Measurements from ENCODE around the gene WDR1. TPM values are rescaled to one million over a fixed set of nuclear protein-coding genes. Genes with fewer than 3 reads are reported as not detected.

Gene WDR1
- total RNA-seq, 1 experiment from 2014 or later, result 258 TPM

GRCh38 chr4:10162341-10163000 is 45.9 kb upstream of the WDR1 start:
- CTCF ChIA-PET, result no interaction called here
- DNase-seq, result no peak
- no peaks in the 10 kb centered on the region for H3K36me3 ChIP-seq (ENCODE audit: low read depth)
- no peaks in the 10 kb centered on the region for H3K79me2 ChIP-seq (ENCODE audit: low read depth)
- H3F3A ChIP-seq (ENCODE audit: insufficient read depth, low read depth), result no peaks in the 10 kb centered on the region
- H2AFZ ChIP-seq, result no peak overlapping the region
- H3K4me2 ChIP-seq, result no peak overlapping the region
- H3K27ac ChIP-seq, result no peak overlapping the region
- H3K9me2 ChIP-seq (ENCODE audit: insufficient read depth), result no peaks in the 10 kb centered on the region
- H3K27me3 ChIP-seq (ENCODE audit: insufficient read depth, low read depth), result 0 out of 2 replicates have a peak, but pooled peaks cover 5% of the 10 kb centered on the region
- intact Hi-C loops (cut with micrococcal nuclease; ENCODE audit: unreplicated experiment), result no loop called here
- BruUV-seq (replicated peaks), result no TSS peak
- no peaks in the 10 kb centered on the region for H3K4me1 ChIP-seq (replicated peaks; ENCODE audit: insufficient read depth)
- POLR2A ChIA-PET (ENCODE audit: unreplicated experiment), result no interaction called here
- H3K9me3 ChIP-seq (ENCODE audit: insufficient read depth, low read depth), result no peaks in the 10 kb centered on the region
- TF ChIP-seq CTCF (conservative IDR thresholded peaks at IDR 0.05) (no peak), EZH2 (IDR thresholded peaks at IDR 0.05; ENCODE audit: low read depth) (no peak)
- H4K20me1 ChIP-seq (ENCODE audit: insufficient read depth), result no peaks in the 10 kb centered on the region
- no peak overlapping the region for H3K4me3 ChIP-seq

- POLR2A ChIA-PET (ENCODE audit: unreplicated experiment), result no interaction called here
- Histone ChIP-seq H3K4me3 (no peak overlapping the region), H3F3A (ENCODE audit: insufficient read depth, low read depth) (no peaks in the 10 kb centered on the region), H3K4me1 (replicated peaks; ENCODE audit: insufficient read depth) (no peaks in the 10 kb centered on the region), H3K9me3 (ENCODE audit: insufficient read depth, low read depth) (no peaks in the 10 kb centered on the region), H3K36me3 (ENCODE audit: low read depth) (no peaks in the 10 kb centered on the region), H3K27me3 (ENCODE audit: insufficient read depth, low read depth) (0 out of 2 replicates have a peak, but pooled peaks cover 5% of the 10 kb centered on the region), H3K9me2 (ENCODE audit: insufficient read depth) (no peaks in the 10 kb centered on the region), H2AFZ (no peak overlapping the region), H3K79me2 (ENCODE audit: low read depth) (no peaks in the 10 kb centered on the region), H4K20me1 (ENCODE audit: insufficient read depth) (no peaks in the 10 kb centered on the region), H3K4me2 (no peak overlapping the region), H3K27ac (no peak overlapping the region)
- intact Hi-C loops (cut with micrococcal nuclease; ENCODE audit: unreplicated experiment), result no loop called here
- DNase-seq, result no peak
- no peak for TF ChIP-seq EZH2 (IDR thresholded peaks at IDR 0.05; ENCODE audit: low read depth)
- TF ChIP-seq CTCF (conservative IDR thresholded peaks at IDR 0.05), result no peak
- BruUV-seq (replicated peaks), result no TSS peak
- CTCF ChIA-PET, result interaction anchor here (0.6 kb wide), 1 partner anchor 389 kb away, joined by 3 read pairs; no protein-coding TSS in a partner anchor
Measured at GRCh38 chr4:10161840-10162239, 45.2 kb upstream of the WDR1 start.

GRCh38 chr4:10161146-10161545 is 44.5 kb upstream of the WDR1 start:
- Histone ChIP-seq H4K20me1 (ENCODE audit: insufficient read depth) (no peaks in the 10 kb centered on the region), H3K27ac (no peak overlapping the region), H3K27me3 (ENCODE audit: insufficient read depth, low read depth) (no peaks in the 10 kb centered on the region), H3K4me3 (no peak overlapping the region), H3K36me3 (ENCODE audit: low read depth) (no peaks in the 10 kb centered on the region), H3K9me3 (ENCODE audit: insufficient read depth, low read depth) (no peaks in the 10 kb centered on the region), H3F3A (ENCODE audit: insufficient read depth, low read depth) (no peaks in the 10 kb centered on the region), H3K4me1 (replicated peaks; ENCODE audit: insufficient read depth) (no peaks in the 10 kb centered on the region), H3K9me2 (ENCODE audit: insufficient read depth) (no peaks in the 10 kb centered on the region), H2AFZ (no peak overlapping the region), H3K79me2 (ENCODE audit: low read depth) (no peaks in the 10 kb centered on the region), H3K4me2 (no peak overlapping the region)
- DNase-seq, result no peak
- CTCF ChIA-PET, result interaction anchor here (0.6 kb wide), 1 partner anchor 390 kb away, joined by 3 read pairs; no protein-coding TSS in a partner anchor
- TF ChIP-seq EZH2 (IDR thresholded peaks at IDR 0.05; ENCODE audit: low read depth) (no peak), CTCF (conservative IDR thresholded peaks at IDR 0.05) (no peak)
- POLR2A ChIA-PET (ENCODE audit: unreplicated experiment), result no interaction called here
- intact Hi-C loops (cut with micrococcal nuclease; ENCODE audit: unreplicated experiment), result no loop called here
- BruUV-seq (replicated peaks), result no TSS peak

Data from PC-9 (cell line).